Ovary (tissue), 3 donors: Measurements from ENCODE around the gene HEPACAM.

Experiments
- CTCF ChIP-seq, 3 donors: fragments of 450-650 bp in 2 of 3; fragments of 200-600 bp in 1 of 3; IDR thresholded peaks; one replicate each; pipeline versions ENCODE4 v1.5.1 to v1.8.0; 2016 to 2022; ENCODE audit warnings: antibody characterized with exemption in 3 of 3, mild to moderate bottlenecking in 1 of 3
- EP300 ChIP-seq: sonication (generic); formaldehyde crosslinking; IDR thresholded peaks from one replicate; pipeline ENCODE4 v1.6.1; 2017; ENCODE audit warnings: antibody characterized with exemption
- POLR2A ChIP-seq: fragments of 450-650 bp; IDR thresholded peaks from one replicate; pipeline ENCODE4 v1.6.1; 2017; ENCODE audit warnings: antibody characterized with exemption, mild to moderate bottlenecking, moderate library complexity
- donor health status: DM: no; HTN: no; CAD: no.

DNA sequence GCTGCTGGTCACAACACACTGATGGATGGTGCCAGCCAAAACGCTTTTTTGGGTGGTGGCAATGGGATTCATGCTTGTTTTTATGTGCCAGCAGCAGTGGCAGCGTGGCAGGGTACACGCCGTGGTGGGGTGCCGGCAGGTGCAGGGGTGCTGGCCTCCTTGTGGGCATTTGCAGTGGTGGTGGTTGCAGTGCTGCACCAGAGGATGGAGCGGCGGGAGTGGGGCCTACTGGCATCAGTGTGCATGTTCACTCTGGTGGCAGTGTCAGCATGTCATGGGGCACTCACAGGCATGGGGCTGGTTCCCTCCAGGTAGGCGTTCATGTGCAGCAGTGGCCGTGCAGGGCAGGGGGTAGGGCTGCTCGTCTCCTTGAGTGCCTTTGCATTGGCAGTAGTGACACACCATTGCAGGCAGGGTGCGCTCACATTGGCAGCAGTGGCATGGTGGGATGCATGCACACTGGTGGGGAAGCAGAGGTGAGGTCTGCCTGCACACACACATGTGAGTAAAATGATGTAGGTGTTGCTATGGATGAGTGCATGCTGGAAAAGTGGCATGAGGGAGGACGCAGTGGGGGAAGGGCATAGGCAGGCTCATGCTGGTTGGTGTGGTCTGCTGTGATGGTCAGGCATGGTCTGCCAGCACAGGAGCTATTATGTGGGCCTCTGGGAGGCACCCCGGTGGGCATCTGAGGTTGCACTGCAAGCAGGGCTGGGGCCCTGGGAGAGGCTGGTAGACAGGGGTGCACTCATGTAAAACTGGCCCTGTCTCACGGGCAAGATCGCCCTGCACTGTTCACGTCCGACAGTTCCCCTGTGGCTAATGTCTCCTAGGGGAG is 48.0 kb upstream of the HEPACAM start:
- TF ChIP-seq CTCF (IDR thresholded peaks at IDR 0.05) (no peak), POLR2A (no peak), EP300 (no peak)
